GM12865 (cell line): Measurements from ENCODE around the gene SFXN1.

Experiments
- DNase-seq: peaks from one replicate; pipeline ENCODE4 v3.0.0; 2010; ENCODE audit warnings: low read depth
- H3K4me3 ChIP-seq: 2 replicates; pipeline ENCODE4 v1.5.1; 2011; ENCODE audit warnings: mild to moderate bottlenecking, low read depth, low read length, control low read depth
- TF ChIP-seq, protein P1 (sequence below): IDR thresholded peaks from 2 replicates; pipeline ENCODE4 v1.5.1; 2011; ENCODE audit warnings: low read length, control low read depth, low read depth, inconsistent platforms; ENCODE audit not compliant: insufficient read depth; ENCODE audit errors: missing control alignments

The SFXN1 gene

DNA sequence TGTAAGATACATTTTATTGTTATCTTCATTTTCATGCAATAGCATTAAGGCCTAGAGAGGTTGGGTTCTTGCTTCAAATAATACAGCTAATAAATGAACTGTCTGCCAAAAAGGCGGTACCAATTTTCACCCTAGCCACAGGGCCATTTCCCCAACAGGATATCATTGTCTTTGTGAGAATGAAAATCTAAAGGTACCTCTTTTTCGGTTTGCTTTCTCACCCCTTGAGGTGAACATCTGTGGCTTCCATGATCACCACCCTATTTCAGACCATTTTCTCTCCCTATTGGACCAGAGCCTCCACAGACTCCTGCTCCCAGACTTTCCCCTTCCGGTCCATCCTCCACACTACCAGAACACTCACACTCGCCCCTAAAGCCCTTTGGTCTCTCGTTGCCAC lies 60.2 kb downstream of the SFXN1 start:
- no peak overlapping the region for H3K4me3 ChIP-seq
- peak; percentile 40 for DNase-seq
- TF ChIP-seq, protein P1, sequence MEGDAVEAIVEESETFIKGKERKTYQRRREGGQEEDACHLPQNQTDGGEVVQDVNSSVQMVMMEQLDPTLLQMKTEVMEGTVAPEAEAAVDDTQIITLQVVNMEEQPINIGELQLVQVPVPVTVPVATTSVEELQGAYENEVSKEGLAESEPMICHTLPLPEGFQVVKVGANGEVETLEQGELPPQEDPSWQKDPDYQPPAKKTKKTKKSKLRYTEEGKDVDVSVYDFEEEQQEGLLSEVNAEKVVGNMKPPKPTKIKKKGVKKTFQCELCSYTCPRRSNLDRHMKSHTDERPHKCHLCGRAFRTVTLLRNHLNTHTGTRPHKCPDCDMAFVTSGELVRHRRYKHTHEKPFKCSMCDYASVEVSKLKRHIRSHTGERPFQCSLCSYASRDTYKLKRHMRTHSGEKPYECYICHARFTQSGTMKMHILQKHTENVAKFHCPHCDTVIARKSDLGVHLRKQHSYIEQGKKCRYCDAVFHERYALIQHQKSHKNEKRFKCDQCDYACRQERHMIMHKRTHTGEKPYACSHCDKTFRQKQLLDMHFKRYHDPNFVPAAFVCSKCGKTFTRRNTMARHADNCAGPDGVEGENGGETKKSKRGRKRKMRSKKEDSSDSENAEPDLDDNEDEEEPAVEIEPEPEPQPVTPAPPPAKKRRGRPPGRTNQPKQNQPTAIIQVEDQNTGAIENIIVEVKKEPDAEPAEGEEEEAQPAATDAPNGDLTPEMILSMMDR: no peak

DNA sequence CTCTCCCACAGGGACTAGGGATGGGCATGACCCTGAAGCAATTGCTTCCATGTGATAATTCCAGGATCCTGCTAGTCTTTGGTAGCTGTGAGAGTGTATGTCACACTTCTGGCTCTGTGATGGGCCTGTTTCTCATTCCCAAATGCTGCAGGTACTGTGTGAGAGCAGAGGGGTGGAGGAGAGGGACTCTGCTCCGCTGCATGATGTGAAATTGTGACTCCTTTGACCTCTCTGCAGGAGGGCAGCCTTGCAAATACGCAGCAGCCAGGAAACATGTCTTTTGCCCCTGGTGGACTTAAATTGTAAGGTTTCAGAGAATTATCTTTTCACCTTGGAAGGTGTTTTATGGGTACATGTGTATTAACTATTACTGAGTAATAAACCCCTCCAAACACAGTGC lies 61.6 kb downstream of the SFXN1 start:
- no peak for DNase-seq
- TF ChIP-seq, protein P1: no peak
- no peak overlapping the region for H3K4me3 ChIP-seq

DNA sequence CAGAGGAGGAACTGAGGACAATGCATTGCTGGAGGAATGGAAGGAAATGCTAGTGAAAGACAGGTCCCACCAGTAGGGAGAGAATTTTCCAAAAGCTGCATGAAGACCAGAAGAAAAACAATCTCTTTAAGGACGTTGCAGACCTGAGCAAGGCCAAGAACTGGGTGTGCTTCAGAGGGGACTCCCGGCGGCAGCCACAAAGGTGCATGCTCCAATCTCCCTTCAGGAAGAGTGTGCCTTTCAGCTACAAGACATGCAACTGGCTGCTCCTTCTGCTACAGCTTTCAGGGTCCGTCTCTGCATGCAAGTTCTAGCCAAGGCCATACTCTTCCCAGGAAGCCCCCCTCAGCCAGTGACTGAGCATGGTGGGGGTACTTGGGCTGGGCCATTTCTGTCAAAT lies 62.9 kb downstream of the SFXN1 start:
- no peak overlapping the region for H3K4me3 ChIP-seq
- TF ChIP-seq, protein P1: no peak
- DNase-seq: no peak

DNA sequence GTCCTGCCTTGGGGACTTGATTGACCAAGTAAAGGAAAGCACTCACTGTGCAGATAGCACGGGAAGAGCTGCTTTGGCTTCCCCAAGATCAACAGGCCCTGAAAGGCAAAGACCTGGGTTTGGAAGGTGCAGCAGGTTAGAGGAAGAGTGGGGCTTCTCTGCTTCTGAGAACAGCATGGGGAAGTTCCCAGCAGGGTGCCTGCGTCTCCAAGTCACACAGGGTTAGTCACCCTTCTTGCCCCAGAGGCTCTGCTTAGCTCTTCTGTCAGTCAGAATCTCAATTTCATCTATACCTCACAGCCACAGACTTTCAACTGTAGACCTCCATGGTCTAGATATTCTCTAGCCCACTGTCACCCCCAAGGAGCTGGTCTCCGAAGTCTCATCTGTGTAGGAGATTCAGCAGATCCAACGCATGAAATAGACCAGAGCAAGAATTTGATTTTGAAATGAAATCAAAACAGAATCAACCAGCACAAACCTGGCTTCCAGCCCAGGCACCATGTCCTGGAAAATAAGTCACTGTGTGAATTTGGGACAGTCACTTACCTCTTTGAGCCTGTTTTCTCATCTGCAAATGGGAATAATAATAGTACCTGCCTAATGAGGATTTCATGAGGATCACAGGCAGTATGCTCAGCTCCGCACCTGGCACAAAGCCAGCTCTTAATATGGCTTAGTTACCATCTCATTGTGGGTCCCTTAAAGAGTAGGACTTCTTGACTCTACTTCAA lies 64.0 kb downstream of the SFXN1 start:
- no peak overlapping the region for H3K4me3 ChIP-seq
- TF ChIP-seq, protein P1: no peak
- DNase-seq: no peak

DNA sequence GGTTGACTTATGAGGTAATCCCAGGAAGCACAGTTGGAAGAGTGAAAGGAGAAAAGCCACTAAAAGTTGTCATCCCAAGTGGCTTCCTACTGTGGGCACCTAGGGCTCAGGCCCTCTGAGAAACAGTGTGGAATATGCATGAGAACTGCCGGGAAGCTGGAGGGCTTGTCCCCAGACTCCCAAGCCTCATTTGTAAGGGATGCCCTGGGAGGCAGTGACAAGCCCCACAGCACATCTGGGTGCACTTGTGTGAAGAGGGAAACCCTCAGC lies 64.5 kb downstream of the SFXN1 start:
- no peak for DNase-seq
- TF ChIP-seq, protein P1: no peak
- H3K4me3 ChIP-seq: no peak overlapping the region

DNA sequence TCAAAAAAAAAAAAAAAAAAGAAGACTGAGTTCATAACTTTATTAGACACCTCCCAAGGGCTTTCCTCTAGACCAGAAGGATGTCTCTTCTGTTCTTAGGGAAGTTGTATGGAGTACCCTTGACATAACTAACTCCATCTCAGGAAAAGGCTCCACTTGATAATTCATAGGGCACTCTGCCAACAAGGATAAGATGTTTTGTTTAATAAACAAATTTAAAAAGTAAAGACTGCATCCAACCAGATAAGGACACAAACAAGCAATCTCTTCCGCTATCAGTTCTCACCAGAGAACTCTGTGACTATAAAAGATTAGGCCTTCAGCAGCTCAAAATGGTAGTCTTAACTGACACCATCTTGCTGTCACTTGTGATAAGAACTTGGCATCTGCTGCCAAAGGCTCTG lies 65.8 kb downstream of the SFXN1 start:
- DNase-seq: no peak
- TF ChIP-seq, protein P1: no peak

DNA sequence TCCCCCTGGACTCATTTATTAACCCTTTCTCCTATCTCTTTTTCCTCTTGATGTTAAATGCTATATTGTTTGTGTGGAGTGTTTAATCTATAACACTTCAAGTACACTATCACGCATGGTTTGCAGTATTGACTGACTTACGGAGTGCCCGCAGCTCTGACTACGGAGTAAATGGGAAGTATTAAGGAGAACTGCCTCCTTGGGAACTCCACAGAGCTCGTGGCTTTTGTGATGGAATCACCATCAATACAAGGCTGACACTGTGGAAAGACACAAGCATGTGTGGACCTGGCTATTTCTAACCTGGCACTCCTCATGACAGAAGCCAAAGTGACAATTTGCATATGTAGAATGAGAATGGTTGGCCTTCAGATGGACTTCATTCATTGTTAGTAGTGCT lies 66.2 kb downstream of the SFXN1 start:
- H3K4me3 ChIP-seq: no peak overlapping the region
- DNase-seq: no peak
- TF ChIP-seq, protein P1: no peak

More for the DNA sequence above, 65.8 kb downstream of the SFXN1 start:
- H3K4me3 ChIP-seq: no peak overlapping the region
